HepG2 (cell line): ENCODE results near the gene ARHGEF16. TPM values are rescaled to one million over a fixed set of nuclear protein-coding genes. Genes with fewer than 3 reads are reported as not detected.

Experiments
- ATAD3A ChIP-seq: sonication (generic); formaldehyde crosslinking; IDR thresholded peaks from 2 replicates; pipeline ENCODE4 v1.4.0; 2020; ENCODE audit warnings: missing genetic modification reagents
- NCOR1 ChIP-seq: fragments of 200-600 bp; sonication (generic); IDR thresholded peaks from 2 replicates; pipeline ENCODE4 v1.7.0; 2017; ENCODE audit warnings: antibody characterized with exemption, low read length, borderline replicate concordance
- PPARG ChIP-seq: conservative IDR thresholded peaks from 2 replicates; pipeline ENCODE4 v1.6.1; 2016; ENCODE audit warnings: missing biosample characterization, missing genetic modification reagents
- RARA ChIP-seq: IDR thresholded peaks from 2 replicates; pipeline ENCODE4 v1.6.1; 2016; ENCODE audit warnings: missing genetic modification reagents, missing compliant biosample characterization
- TARDBP ChIP-seq: sonication (generic); formaldehyde crosslinking; IDR thresholded peaks from 2 replicates; pipeline ENCODE4 v1.8.0; 2022; ENCODE audit warnings: mild to moderate bottlenecking, missing genetic modification reagents
- WIZ ChIP-seq: sonication (generic); formaldehyde crosslinking; IDR thresholded peaks from 2 replicates; pipeline ENCODE4 v1.5.1; 2020; ENCODE audit warnings: mild to moderate bottlenecking, missing genetic modification reagents
- ZNF317 ChIP-seq: sonication (generic); formaldehyde crosslinking; IDR thresholded peaks from 2 replicates; pipeline ENCODE4 v1.5.0; 2020; ENCODE audit warnings: mild to moderate bottlenecking, missing genetic modification reagents
- ZNF577 ChIP-seq: sonication (generic); formaldehyde crosslinking; IDR thresholded peaks from 2 replicates; pipeline ENCODE4 v1.4.0; 2020; ENCODE audit warnings: mild to moderate bottlenecking, low read depth, missing genetic modification reagents, borderline replicate concordance
- ZNF616 ChIP-seq: sonication (generic); formaldehyde crosslinking; IDR thresholded peaks from 2 replicates; pipeline ENCODE4 v1.5.0; 2020; ENCODE audit warnings: low read depth, mild to moderate bottlenecking, missing genetic modification reagents
- ZNF749 ChIP-seq: sonication (generic); formaldehyde crosslinking; IDR thresholded peaks from 2 replicates; pipeline ENCODE4 v1.8.0; 2022; ENCODE audit warnings: mild to moderate bottlenecking, missing genetic modification reagents, moderate library complexity, borderline replicate concordance
- ZNF777 ChIP-seq: sonication (generic); formaldehyde crosslinking; IDR thresholded peaks from 2 replicates; pipeline ENCODE4 v1.4.0; 2020; ENCODE audit warnings: missing genetic modification reagents
- polyA plus RNA-seq, 8 experiments: library from polyadenylated mRNA; depleted of rRNA in 3 of 8; stranded (reverse) in 7 of 8; unstranded in 1 of 8; fragments of >200 nt; fragmentation: Illumina TruSeq in 4 of 8; extraction: Trizol in 4 of 8; gene quantifications; 2 replicates each; pipeline versions ENCODE4 v1.2.1 to v1.2.3, GENCODE V29; 2011 to 2016; ENCODE audit warnings: low read depth in 4 of 8, missing spikeins in 1 of 8, mixed read lengths in 1 of 8; ENCODE audit not compliant: insufficient read depth in 1 of 8
- total RNA-seq, 5 experiments: library from RNA; depleted of rRNA; stranded (reverse); fragments of >200 nt; fragmentation: Illumina TruSeq; extraction: Trizol; gene quantifications; 2 replicates each; pipeline ENCODE4 v1.2.3, GENCODE V29; 2016; ENCODE audit warnings: low read depth in 1 of 5
- TF ChIP-seq, protein P1 (sequence below): IDR thresholded peaks from 2 replicates; pipeline ENCODE4 v1.6.1; 2016; ENCODE audit warnings: control low read depth
- TF ChIP-seq, protein P2 (sequence below), 2 experiments: IDR thresholded peaks; 2 replicates each; pipeline ENCODE4 v1.6.1; 2011 to 2012; ENCODE audit warnings: low read length in 2 of 2, borderline replicate concordance in 1 of 2, low read depth in 1 of 2, mild to moderate bottlenecking in 1 of 2, moderate library complexity in 1 of 2
- TF ChIP-seq, protein P3 (sequence below): IDR thresholded peaks from 2 replicates; pipeline ENCODE4 v1.6.1; 2016; ENCODE audit warnings: low read depth, missing genetic modification reagents, missing compliant biosample characterization
- TF ChIP-seq, protein P4 (sequence below): sonication (generic); formaldehyde crosslinking; IDR thresholded peaks from 2 replicates; pipeline ENCODE4 v1.4.0; 2020; ENCODE audit warnings: missing genetic modification reagents

The ARHGEF16 gene
- total and polyA plus RNA-seq, 2 of the 13 experiments (the other 11 are each of a cell fraction or from before 2014, with no cell fraction given): 20.3 to 39.9 TPM

DNA sequence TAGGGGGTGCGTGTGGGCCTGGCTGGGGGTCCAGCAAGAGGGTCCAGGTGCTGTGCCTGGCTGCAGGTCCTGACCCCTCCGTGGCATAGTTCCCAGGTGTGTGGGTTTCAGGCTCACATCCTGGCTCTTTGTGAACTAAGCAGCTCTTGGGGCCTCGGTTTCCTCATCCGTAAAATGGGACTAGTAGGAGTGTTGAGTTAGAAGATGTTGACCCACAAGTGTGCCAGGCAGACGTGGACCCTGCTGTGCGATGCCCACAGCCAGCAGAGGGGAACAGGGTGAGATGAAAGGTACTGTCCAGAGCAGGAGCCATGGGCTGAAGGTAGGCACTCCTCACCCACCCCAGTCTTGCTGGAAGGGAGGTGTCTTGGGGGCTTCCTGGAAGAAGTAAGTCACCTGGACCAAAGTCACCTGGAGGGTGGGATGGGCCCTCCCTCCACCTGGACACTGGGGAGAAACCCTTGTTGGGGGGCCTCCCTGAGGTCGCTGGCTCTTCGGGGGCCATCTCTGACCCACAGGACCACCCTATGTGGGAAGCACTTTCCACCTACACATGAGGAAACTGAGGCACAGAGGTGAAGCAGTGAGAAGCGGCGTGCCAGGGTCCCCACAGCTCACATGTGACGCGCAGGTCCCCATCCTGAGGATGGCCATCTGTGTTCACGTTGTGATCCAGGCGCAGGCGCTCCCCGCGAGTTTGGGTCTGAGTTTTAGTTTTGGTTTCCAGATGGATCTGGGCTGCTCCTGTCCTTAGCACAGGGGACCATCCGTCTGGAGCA is 1.4 kb downstream of the ARHGEF16 start (continued):
- TF ChIP-seq, protein P1, sequence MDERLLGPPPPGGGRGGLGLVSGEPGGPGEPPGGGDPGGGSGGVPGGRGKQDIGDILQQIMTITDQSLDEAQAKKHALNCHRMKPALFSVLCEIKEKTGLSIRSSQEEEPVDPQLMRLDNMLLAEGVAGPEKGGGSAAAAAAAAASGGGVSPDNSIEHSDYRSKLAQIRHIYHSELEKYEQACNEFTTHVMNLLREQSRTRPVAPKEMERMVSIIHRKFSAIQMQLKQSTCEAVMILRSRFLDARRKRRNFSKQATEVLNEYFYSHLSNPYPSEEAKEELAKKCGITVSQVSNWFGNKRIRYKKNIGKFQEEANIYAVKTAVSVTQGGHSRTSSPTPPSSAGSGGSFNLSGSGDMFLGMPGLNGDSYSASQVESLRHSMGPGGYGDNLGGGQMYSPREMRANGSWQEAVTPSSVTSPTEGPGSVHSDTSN (CRISPR knock-in tag): no peak
- TF ChIP-seq, protein P2, sequence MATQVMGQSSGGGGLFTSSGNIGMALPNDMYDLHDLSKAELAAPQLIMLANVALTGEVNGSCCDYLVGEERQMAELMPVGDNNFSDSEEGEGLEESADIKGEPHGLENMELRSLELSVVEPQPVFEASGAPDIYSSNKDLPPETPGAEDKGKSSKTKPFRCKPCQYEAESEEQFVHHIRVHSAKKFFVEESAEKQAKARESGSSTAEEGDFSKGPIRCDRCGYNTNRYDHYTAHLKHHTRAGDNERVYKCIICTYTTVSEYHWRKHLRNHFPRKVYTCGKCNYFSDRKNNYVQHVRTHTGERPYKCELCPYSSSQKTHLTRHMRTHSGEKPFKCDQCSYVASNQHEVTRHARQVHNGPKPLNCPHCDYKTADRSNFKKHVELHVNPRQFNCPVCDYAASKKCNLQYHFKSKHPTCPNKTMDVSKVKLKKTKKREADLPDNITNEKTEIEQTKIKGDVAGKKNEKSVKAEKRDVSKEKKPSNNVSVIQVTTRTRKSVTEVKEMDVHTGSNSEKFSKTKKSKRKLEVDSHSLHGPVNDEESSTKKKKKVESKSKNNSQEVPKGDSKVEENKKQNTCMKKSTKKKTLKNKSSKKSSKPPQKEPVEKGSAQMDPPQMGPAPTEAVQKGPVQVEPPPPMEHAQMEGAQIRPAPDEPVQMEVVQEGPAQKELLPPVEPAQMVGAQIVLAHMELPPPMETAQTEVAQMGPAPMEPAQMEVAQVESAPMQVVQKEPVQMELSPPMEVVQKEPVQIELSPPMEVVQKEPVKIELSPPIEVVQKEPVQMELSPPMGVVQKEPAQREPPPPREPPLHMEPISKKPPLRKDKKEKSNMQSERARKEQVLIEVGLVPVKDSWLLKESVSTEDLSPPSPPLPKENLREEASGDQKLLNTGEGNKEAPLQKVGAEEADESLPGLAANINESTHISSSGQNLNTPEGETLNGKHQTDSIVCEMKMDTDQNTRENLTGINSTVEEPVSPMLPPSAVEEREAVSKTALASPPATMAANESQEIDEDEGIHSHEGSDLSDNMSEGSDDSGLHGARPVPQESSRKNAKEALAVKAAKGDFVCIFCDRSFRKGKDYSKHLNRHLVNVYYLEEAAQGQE (IDR thresholded peaks at IDR 0.05; ENCODE audit: borderline replicate concordance in 1 of 2, low read depth in 1 of 2, low read length in 2 of 2): no peak
- TF ChIP-seq TARDBP: no peak
- no peak for TF ChIP-seq ATAD3A (CRISPR knock-in tag)
- no peak for TF ChIP-seq ZNF616 (CRISPR knock-in tag)
- no peak for TF ChIP-seq PPARG (CRISPR knock-in tag)
- no peak for TF ChIP-seq ZNF317 (CRISPR knock-in tag)
- no peak for TF ChIP-seq RARA (CRISPR knock-in tag)
- no peak for TF ChIP-seq WIZ (CRISPR knock-in tag)
- no peak for TF ChIP-seq ZNF749 (CRISPR knock-in tag)
- no peak for TF ChIP-seq ZNF577 (CRISPR knock-in tag)
- TF ChIP-seq, protein P3, sequence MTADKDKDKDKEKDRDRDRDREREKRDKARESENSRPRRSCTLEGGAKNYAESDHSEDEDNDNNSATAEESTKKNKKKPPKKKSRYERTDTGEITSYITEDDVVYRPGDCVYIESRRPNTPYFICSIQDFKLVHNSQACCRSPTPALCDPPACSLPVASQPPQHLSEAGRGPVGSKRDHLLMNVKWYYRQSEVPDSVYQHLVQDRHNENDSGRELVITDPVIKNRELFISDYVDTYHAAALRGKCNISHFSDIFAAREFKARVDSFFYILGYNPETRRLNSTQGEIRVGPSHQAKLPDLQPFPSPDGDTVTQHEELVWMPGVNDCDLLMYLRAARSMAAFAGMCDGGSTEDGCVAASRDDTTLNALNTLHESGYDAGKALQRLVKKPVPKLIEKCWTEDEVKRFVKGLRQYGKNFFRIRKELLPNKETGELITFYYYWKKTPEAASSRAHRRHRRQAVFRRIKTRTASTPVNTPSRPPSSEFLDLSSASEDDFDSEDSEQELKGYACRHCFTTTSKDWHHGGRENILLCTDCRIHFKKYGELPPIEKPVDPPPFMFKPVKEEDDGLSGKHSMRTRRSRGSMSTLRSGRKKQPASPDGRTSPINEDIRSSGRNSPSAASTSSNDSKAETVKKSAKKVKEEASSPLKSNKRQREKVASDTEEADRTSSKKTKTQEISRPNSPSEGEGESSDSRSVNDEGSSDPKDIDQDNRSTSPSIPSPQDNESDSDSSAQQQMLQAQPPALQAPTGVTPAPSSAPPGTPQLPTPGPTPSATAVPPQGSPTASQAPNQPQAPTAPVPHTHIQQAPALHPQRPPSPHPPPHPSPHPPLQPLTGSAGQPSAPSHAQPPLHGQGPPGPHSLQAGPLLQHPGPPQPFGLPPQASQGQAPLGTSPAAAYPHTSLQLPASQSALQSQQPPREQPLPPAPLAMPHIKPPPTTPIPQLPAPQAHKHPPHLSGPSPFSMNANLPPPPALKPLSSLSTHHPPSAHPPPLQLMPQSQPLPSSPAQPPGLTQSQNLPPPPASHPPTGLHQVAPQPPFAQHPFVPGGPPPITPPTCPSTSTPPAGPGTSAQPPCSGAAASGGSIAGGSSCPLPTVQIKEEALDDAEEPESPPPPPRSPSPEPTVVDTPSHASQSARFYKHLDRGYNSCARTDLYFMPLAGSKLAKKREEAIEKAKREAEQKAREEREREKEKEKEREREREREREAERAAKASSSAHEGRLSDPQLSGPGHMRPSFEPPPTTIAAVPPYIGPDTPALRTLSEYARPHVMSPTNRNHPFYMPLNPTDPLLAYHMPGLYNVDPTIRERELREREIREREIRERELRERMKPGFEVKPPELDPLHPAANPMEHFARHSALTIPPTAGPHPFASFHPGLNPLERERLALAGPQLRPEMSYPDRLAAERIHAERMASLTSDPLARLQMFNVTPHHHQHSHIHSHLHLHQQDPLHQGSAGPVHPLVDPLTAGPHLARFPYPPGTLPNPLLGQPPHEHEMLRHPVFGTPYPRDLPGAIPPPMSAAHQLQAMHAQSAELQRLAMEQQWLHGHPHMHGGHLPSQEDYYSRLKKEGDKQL (CRISPR knock-in tag): no peak
- TF ChIP-seq NCOR1: no peak
- TF ChIP-seq, protein P4, sequence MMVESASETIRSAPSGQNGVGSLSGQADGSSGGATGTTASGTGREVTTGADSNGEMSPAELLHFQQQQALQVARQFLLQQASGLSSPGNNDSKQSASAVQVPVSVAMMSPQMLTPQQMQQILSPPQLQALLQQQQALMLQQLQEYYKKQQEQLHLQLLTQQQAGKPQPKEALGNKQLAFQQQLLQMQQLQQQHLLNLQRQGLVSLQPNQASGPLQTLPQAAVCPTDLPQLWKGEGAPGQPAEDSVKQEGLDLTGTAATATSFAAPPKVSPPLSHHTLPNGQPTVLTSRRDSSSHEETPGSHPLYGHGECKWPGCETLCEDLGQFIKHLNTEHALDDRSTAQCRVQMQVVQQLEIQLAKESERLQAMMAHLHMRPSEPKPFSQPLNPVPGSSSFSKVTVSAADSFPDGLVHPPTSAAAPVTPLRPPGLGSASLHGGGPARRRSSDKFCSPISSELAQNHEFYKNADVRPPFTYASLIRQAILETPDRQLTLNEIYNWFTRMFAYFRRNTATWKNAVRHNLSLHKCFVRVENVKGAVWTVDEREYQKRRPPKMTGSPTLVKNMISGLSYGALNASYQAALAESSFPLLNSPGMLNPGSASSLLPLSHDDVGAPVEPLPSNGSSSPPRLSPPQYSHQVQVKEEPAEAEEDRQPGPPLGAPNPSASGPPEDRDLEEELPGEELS (CRISPR knock-in tag): no peak
- no peak for TF ChIP-seq ZNF777 (CRISPR knock-in tag)
